Ramos (cell line): ENCODE data around the gene AVPR1A.
"Not testable (repeated sequence)": the region's sequence is repeated elsewhere in the genome, so short reads cannot be mapped to it uniquely, and the experiment has no call there.

Experiments
- in situ Hi-C: fragments of 300-500 bp; cut with MboI; formaldehyde crosslinking; loops from one replicate; pipeline ENCODE4 v1.14.3; 2022; ENCODE audit warnings: low sequenced_read_pairs; ENCODE audit not compliant: unreplicated experiment

Gene AVPR1A

GRCh38 chr12:63150713-63151622, at the start of gene AVPR1A:
TSS of gene AVPR1A (minus strand) at chr12:63151201. CDS start at chr12:63150836, 365 bp downstream.
- in situ Hi-C loops: no loop called here

DNA sequence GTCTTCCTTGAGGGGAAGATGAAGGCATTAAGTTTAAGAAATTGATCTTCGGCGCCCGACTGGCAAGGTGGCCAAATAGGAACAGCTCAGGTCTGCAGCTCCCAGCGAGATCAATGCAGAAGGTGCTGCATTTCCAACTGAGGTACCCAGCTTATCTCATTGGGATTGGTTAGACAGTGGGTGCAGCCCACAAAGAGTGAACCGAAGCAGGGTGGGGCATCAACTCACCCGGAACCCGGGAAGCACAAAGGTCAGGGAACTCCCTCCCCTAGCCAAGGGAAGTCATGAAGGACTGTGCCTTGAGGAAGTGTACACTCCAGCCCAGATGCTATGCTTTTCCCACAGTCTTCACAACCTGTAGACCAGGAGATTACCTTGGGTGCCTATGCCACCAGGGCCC, 45.2 kb upstream of the AVPR1A start:
- in situ Hi-C loops: no loop called here

- in situ Hi-C loops: no loop called here
Measured at GRCh38 chr12:63179224-63179623, 28.2 kb upstream of the AVPR1A start.

GRCh38 chr12:63170321-63170720, 19.3 kb upstream of the AVPR1A start:
- in situ Hi-C loops: no loop called here

DNA sequence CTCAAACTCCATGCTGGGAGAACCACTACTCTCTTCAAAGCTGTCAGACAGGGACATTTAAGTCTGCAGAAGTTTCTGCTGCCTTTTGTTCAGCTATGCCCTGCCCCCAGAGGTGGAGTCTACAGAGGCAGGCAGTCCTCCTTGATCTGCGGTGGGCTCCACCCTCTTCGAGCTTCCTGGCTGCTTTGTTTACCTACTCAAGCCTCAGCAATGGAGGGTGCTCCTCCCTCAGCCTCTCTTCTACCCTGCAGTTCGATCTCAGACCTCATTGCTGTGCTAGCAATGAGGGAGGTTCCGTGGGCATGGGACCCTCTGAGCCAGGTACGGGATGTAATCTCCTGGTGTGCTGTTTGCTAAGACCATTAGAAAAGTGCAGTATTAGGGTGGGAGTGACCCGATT, 16.7 kb upstream of the AVPR1A start:
- in situ Hi-C loops: not testable (repeated sequence)

GRCh38 chr12:63164911-63165310, 13.9 kb upstream of the AVPR1A start:
- in situ Hi-C loops: no loop called here

GRCh38 chr12:63163541-63163940, 12.5 kb upstream of the AVPR1A start:
- in situ Hi-C loops: no loop called here

DNA sequence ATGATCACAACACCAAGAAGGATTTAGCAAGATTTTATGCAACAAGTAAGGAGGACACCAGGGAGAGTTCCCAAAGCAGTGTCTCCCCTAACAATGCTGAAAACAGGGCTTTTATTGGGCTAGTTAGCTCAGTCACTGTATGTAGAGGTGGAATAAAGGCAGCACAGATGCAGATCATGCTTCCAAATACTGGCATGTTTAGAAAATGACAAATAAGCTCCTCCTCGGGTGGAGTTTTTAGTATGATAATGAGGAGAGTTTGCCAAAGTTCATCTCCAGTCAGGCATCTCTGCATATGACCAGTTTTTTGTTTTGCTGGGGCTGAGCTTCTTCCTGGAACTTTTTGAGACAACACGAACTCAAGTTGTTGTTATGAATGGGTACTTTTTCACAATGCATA, 4.4 kb upstream of the AVPR1A start:
- in situ Hi-C loops: no loop called here

- in situ Hi-C loops: no loop called here
Measured at GRCh38 chr12:63154560-63154959, 3.6 kb upstream of the AVPR1A start.

- in situ Hi-C loops: no loop called here
Measured at GRCh38 chr12:63152321-63152700, 1.3 kb upstream of the AVPR1A start.

- in situ Hi-C loops: no loop called here
Measured at GRCh38 chr12:63151623-63152320, 771 bp upstream of the AVPR1A start.

- in situ Hi-C loops: no loop called here
Measured at GRCh38 chr12:63149909-63150712, 890 bp downstream of the AVPR1A start.

DNA sequence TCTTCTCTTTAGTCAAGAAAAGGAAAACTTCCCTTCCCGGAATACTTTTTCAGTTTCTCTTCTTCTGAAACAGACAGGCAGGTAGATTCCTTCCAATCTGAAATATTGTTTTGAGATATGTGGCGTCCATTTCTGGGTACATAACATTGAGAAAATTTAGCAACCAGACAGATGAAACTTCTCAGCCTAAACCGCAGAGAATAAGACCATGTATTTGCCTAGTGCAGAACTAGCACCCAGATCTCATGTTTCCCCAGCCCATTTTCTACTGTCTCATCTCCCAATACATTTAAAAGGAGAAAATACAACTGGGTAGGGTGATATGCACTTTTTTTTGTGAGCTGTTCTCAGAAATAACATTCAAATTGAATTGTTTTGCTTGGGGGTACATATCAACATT, 6.4 kb downstream of the AVPR1A start:
- in situ Hi-C loops: no loop called here

DNA sequence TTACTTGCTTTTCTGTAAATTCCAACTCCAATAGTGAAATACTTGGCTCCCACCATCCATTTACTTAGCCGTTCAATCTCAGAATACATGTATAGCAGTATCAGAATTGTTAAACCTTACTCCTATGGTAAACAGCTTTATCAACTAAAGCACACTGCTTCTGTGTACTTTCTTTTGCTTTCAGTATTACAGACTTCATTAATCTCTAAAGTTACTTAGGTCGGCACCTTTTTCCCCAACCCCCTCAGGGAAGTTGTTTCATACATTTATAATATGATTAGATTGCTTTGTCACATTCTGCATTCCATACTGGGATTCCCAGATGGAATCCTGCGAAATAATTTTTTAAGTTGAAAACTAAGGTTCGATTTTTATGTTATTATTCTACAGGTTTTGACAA, 12.5 kb downstream of the AVPR1A start:
- in situ Hi-C loops: no loop called here

GRCh38 chr12:63133981-63134380, 17.0 kb downstream of the AVPR1A start:
- in situ Hi-C loops: no loop called here

- in situ Hi-C loops: no loop called here
Measured at GRCh38 chr12:63132201-63132600, 18.8 kb downstream of the AVPR1A start.

GRCh38 chr12:63129927-63130326, 21.1 kb downstream of the AVPR1A start:
- in situ Hi-C loops: no loop called here

GRCh38 chr12:63124778-63125177, 26.2 kb downstream of the AVPR1A start:
- in situ Hi-C loops: no loop called here

DNA sequence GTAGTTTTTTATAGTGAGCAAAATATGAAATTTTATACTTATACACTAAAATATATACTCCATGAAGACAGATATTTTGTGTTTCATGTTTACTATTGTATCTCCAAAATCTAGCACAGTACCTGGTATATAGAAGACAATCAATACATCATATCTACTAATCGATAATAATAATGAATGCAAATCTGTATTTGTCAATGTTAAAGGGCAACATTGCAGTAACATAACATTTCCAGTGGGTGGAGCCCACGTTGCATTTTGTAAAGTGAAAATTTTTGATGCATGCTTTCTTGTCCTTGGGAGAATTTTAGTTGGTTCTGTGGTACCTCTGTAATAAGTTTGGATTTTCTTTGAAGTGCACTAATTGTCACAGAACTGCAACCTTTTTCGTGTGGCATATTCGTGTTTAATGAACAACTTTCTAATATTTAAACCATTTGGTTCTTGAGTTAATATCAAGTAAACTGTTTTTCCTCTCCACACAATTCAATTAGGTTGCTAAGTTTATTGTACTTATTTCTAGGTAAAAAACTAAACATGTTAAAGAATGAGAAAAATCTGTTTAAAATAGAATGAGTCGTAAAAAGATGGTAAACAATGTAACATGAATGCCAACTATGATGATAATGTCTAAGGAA, 47.4 kb downstream of the AVPR1A start:
- in situ Hi-C loops: no loop called here

GRCh38 chr12:63101920-63102319, 49.1 kb downstream of the AVPR1A start:
- in situ Hi-C loops: no loop called here
